Hepatocyte (in vitro differentiated cells): ENCODE results near the gene AIFM1. TPM values are rescaled to one million over a fixed set of nuclear protein-coding genes. Genes with fewer than 3 reads are reported as not detected.
A peak's percentile ranks its signal among the peaks of the same experiment; 100 is the strongest.

ENCODE experiments used
- DNase-seq: peaks from one replicate; pipeline ENCODE4 v3.0.0-alpha.2; 2016; ENCODE audit warnings: low spot score
- H2AFZ ChIP-seq: fragments of 200-600 bp; sonication (generic); 2 replicates; pipeline ENCODE4 v1.6.0; 2016; ENCODE audit warnings: antibody characterized with exemption, mild to moderate bottlenecking
- H3K27ac ChIP-seq: fragments of 200-600 bp; sonication (generic); 2 replicates; pipeline ENCODE4 v1.5.1; 2016; ENCODE audit warnings: mild to moderate bottlenecking
- H3K27me3 ChIP-seq: fragments of 200-600 bp; sonication (generic); 2 replicates; pipeline ENCODE4 v1.6.1; 2016
- H3K36me3 ChIP-seq: fragments of 200-600 bp; sonication (generic); replicated peaks from 2 replicates; pipeline ENCODE4 v1.5.1; 2016; ENCODE audit warnings: low read depth; ENCODE audit not compliant: insufficient read depth
- H3K4me1 ChIP-seq: fragments of 200-600 bp; sonication (generic); 2 replicates; pipeline ENCODE4 v1.5.1; 2016; ENCODE audit warnings: mild to moderate bottlenecking, moderate library complexity; ENCODE audit not compliant: insufficient read depth
- H3K4me2 ChIP-seq: fragments of 200-600 bp; sonication (generic); 2 replicates; pipeline ENCODE4 v1.6.0; 2016
- H3K4me3 ChIP-seq: fragments of 200-600 bp; sonication (generic); 2 replicates; pipeline ENCODE4 v1.5.1; 2016; ENCODE audit warnings: mild to moderate bottlenecking
- H3K79me2 ChIP-seq: fragments of 200-600 bp; sonication (generic); 2 replicates; pipeline ENCODE4 v1.6.0; 2017; ENCODE audit warnings: mild to moderate bottlenecking
- H3K9me2 ChIP-seq: fragments of 200-600 bp; sonication (generic); replicated peaks from 2 replicates; pipeline ENCODE4 v1.6.0; 2017; ENCODE audit warnings: mild to moderate bottlenecking; ENCODE audit not compliant: insufficient read depth
- H3K9me3 ChIP-seq: fragments of 200-600 bp; sonication (generic); 2 replicates; pipeline ENCODE4 v1.5.1; 2016; ENCODE audit warnings: low read depth, mild to moderate bottlenecking
- H4K20me1 ChIP-seq: fragments of 200-600 bp; sonication (generic); 2 replicates; pipeline ENCODE4 v1.6.0; 2016; ENCODE audit warnings: mild to moderate bottlenecking; ENCODE audit not compliant: insufficient read depth, poor library complexity, severe bottlenecking
- EZH2 ChIP-seq: fragments of 200-600 bp; sonication (generic); IDR thresholded peaks from 2 replicates; pipeline ENCODE4 v1.6.1; 2016; ENCODE audit warnings: antibody characterized with exemption, mild to moderate bottlenecking, borderline replicate concordance
- EZH2phosphoT487 ChIP-seq: fragments of 200-600 bp; sonication (generic); IDR thresholded peaks from one replicate; pipeline ENCODE4 v1.6.1; 2018; ENCODE audit warnings: antibody characterized with exemption, mild to moderate bottlenecking, low read depth, moderate library complexity; ENCODE audit not compliant: unreplicated experiment, severe bottlenecking
- WGBS: methylation state at CpG from one replicate; pipeline ENCODE4 v1.1.6; 2016; ENCODE audit warnings: low lambda C conversion rate; ENCODE audit errors: missing lambda C conversion rate; 5-methylcytosine and 5-hydroxymethylcytosine counted together
- polyA plus RNA-seq: library from polyadenylated mRNA; unstranded; fragments of >200 nt; fragmentation: Nextera tagmentation; extraction: Ambion mirVana; gene quantifications from 2 replicates; pipeline ENCODE4 v1.2.1, GENCODE V29; 2016
- total RNA-seq: library from RNA; depleted of rRNA; stranded (reverse); fragments of >200 nt; gene quantifications from 2 replicates; pipeline ENCODE4 v1.2.3, GENCODE V29; 2014
- TF ChIP-seq, protein P1 (sequence below): fragments of 200-600 bp; sonication (generic); IDR thresholded peaks from 2 replicates; pipeline ENCODE4 v1.5.1; 2016; ENCODE audit warnings: antibody characterized with exemption, mild to moderate bottlenecking; ENCODE audit not compliant: poor library complexity

Gene AIFM1
- total and polyA plus RNA-seq, 2 experiments from 2014 or later = 54.9 to 70.8 TPM

GRCh38 chrX:130098210-130098552, 67.5 kb downstream of the AIFM1 start:
- Histone ChIP-seq H3K36me3 (no peaks in the 10 kb centered on the region), H4K20me1 (no peaks in the 10 kb centered on the region), H3K4me3 (no peak overlapping the region), H2AFZ (no peak overlapping the region), H3K9me2 (no peaks in the 10 kb centered on the region), H3K79me2 (peaks cover 43% of the 10 kb centered on the region), H3K27me3 (no peaks in the 10 kb centered on the region), H3K4me1 (peaks cover 14% of the 10 kb centered on the region), H3K9me3 (no peaks in the 10 kb centered on the region), H3K27ac (peak overlapping the region; percentile 55), H3K4me2 (peak overlapping the region; percentile 66)
- TF ChIP-seq EZH2phosphoT487 (no peak), EZH2 (no peak)
- TF ChIP-seq, protein P1, sequence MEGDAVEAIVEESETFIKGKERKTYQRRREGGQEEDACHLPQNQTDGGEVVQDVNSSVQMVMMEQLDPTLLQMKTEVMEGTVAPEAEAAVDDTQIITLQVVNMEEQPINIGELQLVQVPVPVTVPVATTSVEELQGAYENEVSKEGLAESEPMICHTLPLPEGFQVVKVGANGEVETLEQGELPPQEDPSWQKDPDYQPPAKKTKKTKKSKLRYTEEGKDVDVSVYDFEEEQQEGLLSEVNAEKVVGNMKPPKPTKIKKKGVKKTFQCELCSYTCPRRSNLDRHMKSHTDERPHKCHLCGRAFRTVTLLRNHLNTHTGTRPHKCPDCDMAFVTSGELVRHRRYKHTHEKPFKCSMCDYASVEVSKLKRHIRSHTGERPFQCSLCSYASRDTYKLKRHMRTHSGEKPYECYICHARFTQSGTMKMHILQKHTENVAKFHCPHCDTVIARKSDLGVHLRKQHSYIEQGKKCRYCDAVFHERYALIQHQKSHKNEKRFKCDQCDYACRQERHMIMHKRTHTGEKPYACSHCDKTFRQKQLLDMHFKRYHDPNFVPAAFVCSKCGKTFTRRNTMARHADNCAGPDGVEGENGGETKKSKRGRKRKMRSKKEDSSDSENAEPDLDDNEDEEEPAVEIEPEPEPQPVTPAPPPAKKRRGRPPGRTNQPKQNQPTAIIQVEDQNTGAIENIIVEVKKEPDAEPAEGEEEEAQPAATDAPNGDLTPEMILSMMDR = no peak
- 47% methylated on average over 5 of the region's 5 CpGs for WGBS
- no peak for DNase-seq

GRCh38 chrX:130097507-130098209, 68.0 kb downstream of the AIFM1 start:
- Histone ChIP-seq H3K27ac (peak overlapping the region; percentile 55), H3K36me3 (no peaks in the 10 kb centered on the region), H3K4me3 (no peak overlapping the region), H3K4me1 (peaks cover 15% of the 10 kb centered on the region), H3K27me3 (no peaks in the 10 kb centered on the region), H2AFZ (no peak overlapping the region), H3K4me2 (peak overlapping the region; percentile 66), H4K20me1 (no peaks in the 10 kb centered on the region), H3K9me2 (no peaks in the 10 kb centered on the region), H3K9me3 (no peaks in the 10 kb centered on the region), H3K79me2 (peaks cover 39% of the 10 kb centered on the region)
- WGBS = 60% methylated on average over 14 of the region's 14 CpGs
- DNase-seq = peak; percentile 61
- TF ChIP-seq EZH2 (no peak), EZH2phosphoT487 (no peak)
- TF ChIP-seq, protein P1 = no peak

GRCh38 chrX:130095249-130096030, 70.2 kb downstream of the AIFM1 start:
- no peaks in the 10 kb centered on the region for H3K27me3 ChIP-seq
- peaks cover 17% of the 10 kb centered on the region for H3K4me1 ChIP-seq
- TF ChIP-seq EZH2phosphoT487 = no peak
- TF ChIP-seq, protein P1 = no peak
- H3K27ac ChIP-seq = no peak overlapping the region
- no peak overlapping the region for H2AFZ ChIP-seq
- no peak overlapping the region for H3K4me2 ChIP-seq
- no peaks in the 10 kb centered on the region for H3K9me3 ChIP-seq
- H3K4me3 ChIP-seq = no peak overlapping the region
- H3K9me2 ChIP-seq = no peaks in the 10 kb centered on the region
- H3K79me2 ChIP-seq = peaks cover 24% of the 10 kb centered on the region
- DNase-seq = no peak
- H4K20me1 ChIP-seq = peaks cover 3% of the 10 kb centered on the region
- H3K36me3 ChIP-seq = no peaks in the 10 kb centered on the region
- WGBS = 82% methylated on average over 6 of the region's 6 CpGs
